T-helper 9 cell (primary cell): ENCODE data around the gene PARD3B.

ENCODE experiments used
- DNase-seq: peaks from one replicate; pipeline ENCODE4 v3.0.0-alpha.2; 2020

Gene PARD3B

DNA sequence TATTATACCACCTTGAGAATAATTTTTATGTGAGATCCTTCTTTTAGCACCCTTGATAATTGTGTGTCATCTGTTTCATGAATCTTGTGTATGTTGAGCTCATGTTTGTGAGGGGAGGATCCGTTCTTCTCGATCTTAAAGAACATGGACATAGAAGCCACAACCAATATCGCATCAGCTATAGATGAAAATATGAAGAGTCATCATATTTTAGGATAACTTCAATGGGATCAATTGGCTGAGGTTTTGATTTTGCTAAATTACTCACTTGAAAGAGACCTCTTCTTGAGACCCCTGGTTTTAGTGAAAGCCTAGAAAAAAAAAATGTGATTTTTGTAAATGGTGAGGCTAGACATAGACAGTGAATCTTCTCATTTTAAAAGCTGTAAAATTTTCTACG is 751.7 kb downstream of the PARD3B start:
- DNase-seq = no peak

DNA sequence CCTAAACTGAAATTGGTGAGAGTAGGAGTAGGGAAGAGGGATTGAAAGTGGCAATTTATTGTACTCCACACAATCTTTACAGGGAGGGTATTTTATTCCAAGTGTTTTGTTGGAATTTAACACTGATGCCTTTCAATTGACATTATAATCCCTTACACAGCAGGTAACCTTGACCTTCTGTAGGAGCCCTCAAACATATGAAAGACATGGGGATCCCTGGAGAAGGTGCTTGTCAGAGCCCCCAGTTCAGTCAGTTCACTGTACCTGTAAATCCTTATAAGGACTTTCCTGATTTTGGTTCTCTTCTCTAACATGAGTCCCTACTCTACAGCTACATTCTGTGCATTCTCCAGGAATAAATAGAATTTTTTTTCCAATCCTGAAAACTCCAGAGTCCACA is 752.1 kb downstream of the PARD3B start:
- no peak for DNase-seq

DNA sequence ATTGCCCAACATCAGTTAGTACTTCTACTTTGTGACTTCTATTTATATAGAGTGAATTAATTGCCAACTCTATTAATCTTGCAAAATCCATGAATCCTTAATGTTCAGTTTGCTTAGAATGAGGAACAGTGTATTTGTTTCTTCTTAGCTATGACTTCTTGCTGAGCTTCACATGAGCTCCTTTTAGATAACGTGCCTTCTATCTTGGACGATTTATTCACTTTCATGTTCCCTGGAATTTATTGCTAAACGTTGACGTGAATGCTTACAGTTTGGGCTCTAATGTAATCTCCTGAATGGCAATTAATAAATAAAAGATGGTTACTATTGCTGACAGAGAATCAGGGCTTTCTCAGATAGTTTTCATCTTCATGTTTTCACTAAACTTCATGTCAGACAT is 752.6 kb downstream of the PARD3B start:
- DNase-seq = no peak

DNA sequence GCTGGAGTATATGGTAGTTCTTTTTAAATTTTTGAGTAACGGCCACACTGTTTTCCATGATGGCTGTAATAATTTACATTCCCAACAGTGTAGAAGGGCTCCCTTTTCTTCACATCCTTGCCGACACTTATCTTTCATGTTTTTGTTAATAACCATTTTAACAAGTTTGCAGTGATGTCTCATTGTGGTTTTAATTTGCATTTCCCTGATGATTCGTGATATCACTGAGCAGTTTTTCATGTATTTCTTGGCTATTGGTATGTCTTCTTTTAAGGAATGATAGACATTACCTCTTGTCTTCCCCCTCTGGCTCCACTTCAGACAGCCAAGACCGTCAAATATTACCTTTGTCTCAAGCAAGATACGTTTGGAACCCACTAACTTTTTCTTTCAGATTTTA is 765.9 kb downstream of the PARD3B start:
- DNase-seq = no peak

DNA sequence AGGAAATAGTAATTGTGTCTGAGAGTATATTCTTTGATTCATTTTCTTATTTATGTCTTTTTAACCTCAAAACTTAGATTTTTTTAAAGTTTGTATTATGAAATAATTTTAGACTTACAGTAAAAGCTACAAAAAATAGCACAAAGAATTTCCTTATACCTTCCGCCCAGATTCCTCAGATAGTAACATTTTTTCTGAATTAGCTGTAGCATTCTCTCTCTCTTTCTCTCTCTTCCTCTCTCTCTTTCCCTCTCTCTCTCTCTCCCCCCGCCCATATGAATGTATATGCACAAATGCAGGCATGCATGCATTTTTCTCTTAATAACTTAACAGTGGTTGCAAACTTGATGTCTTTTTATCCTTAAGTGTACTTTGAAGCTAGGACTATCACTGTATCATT is 776.0 kb downstream of the PARD3B start:
- no peak for DNase-seq

DNA sequence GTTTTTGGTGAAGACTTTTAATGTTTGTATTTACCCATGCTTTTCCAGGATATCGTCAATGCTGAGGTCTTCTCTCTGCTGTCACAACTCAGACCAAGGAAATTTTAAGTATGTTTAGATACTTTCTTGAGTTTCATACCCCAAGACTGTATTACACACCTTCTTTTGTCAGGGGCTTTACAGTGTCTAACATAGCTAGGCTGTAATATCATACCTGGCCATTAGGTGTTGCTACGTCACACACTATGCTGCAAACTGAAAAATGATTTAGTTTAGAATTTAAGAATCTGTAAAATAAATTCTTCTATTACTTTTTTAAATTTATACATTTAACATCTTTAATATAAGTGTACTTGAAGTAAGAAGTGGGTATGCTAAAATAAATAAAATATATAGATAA is 778.7 kb downstream of the PARD3B start:
- DNase-seq = no peak

- DNase-seq = no peak
These were observed 779.1 kb downstream of the PARD3B start for GRCh38 chr2:205324355-205324754.

- no peak for DNase-seq
These were observed 788.1 kb downstream of the PARD3B start for GRCh38 chr2:205333351-205333750.

- DNase-seq = no peak
These were observed 792.0 kb downstream of the PARD3B start for GRCh38 chr2:205337274-205337673.

DNA sequence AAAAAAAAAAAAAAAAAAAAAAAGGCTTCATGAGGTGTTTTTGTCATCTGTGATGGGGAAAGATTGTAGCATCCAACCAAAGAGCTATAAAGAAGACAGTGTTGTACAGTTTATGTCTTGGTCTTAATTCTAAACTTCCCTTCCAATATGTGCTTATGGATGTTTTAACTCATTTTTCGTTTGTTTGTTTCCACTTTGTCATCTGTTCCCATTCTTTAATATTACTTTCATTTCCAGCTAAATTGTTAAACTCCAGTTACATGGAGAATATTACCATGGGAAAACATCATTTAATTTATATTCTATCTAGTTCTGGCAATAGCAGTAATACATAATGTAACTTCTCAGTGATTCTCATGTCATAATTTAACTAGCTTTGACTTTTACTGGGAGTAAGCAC is 792.9 kb downstream of the PARD3B start:
- DNase-seq = no peak

DNA sequence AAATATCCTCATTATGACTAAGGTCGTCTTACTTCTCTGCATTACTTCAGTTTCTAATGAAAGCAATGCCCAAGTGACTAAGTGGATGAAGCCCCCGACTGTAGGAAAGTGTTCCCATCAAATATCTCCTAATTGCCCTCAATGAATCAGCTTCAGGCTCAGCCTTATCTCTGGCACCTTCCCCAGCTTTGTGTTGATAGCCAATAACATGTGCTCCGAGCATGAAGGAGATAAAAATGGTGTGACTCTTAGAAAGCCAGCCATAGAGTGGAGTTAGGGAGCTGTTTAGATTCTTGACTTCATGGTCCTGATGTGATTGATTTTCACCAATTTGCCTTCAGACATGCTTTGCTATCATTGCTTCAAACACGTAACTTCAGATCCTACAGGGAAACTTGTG is 797.8 kb downstream of the PARD3B start:
- DNase-seq = no peak

GRCh38 chr2:205346649-205347048 is 801.4 kb downstream of the PARD3B start:
- no peak for DNase-seq

- DNase-seq = no peak
These were observed 802.6 kb downstream of the PARD3B start for GRCh38 chr2:205347899-205348298.

- DNase-seq = no peak
These were observed 806.8 kb downstream of the PARD3B start for GRCh38 chr2:205352094-205352493.

GRCh38 chr2:205352593-205352992 is 807.3 kb downstream of the PARD3B start:
- no peak for DNase-seq

DNA sequence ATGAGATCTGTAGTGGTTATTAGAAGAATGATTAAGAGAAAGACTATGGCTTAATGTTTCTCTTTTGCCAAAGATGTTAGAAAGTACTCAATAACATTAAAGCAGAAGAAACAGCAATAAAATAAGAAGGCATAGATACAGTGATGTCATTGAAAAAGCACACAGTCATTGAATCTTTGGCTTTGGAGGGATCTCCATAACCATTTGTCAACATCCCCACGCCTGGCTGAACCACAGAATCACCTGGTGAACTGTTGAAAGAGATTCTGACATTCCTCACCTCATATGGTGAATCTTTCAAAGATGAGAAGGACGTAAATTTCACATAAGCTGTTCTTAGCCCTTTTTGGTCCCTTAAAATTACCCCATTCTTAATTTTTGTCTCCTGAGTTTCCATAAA is 812.5 kb downstream of the PARD3B start:
- DNase-seq = no peak

- DNase-seq = no peak
These were observed 813.1 kb downstream of the PARD3B start for GRCh38 chr2:205358351-205358815.

DNA sequence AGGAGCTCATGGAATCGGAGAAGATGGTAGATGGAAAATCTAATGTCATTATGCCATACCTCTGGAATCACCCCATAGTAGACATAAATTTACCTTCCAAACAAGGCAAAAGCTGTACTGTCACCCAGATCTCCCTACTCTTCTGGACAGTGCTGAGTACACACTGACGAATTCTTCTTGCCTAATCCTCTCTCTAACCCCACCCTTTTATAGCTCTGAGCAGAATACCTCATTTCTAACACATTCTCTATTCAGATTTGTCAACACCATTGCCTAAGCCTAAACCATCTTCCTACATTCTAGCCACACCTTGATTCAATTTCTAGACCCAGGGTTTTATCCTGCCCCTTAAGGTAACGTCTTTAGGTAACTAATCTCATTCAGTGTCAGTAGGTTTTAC is 816.0 kb downstream of the PARD3B start:
- DNase-seq = no peak

GRCh38 chr2:205361970-205362369 is 816.7 kb downstream of the PARD3B start:
- no peak for DNase-seq

DNA sequence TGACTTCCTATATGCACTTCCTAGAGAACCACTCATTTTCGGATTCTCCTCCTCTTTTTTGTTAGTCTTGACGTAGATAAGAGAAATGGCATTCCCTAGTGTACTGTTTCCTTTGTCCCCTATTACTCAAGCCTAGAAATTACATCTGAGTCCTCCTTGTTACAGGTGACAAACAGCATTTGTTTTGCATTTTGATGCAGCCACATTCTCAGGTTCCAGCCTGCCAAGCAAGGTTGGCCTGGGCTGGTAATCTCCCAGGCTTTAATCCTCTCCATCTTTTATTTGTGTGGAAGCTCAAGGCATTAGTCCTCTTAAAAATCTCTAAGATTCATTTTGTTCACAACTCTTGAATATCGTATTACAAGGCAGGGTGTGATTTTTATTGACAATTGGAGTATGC is 819.0 kb downstream of the PARD3B start:
- no peak for DNase-seq

DNA sequence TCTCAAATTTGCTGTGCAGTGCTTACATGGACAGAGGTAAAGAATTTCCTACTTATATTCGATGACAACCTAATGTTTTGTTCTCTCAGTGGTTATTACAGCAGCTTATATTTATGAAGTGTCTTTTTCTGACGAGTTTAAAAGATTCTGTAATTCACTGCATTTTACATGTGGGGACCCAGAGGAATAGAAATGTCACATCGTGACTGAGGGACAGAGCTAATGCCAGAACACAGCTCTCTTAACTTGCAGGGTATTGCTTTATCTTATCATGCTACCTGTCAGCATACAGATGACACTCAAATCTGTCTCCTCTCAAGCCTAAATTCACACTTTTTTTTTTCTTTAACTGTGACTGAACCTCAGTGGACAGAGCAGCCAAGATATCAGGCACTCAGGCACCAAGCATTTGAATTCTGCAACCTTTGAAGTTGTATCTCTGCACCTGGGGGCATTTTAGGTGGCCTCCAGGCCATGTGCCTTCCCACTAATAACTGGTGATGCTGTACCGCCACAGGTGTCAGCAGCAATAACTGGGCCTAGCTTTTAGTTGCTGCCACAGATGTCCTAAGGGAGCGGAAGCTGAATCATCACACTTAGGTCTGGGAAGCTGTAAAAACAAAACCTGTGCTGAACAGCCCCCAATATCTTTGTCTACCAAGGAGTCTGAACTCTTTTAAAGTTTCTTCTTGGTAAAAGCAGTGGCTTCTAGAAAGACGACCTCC is 821.2 kb downstream of the PARD3B start:
- no peak for DNase-seq

DNA sequence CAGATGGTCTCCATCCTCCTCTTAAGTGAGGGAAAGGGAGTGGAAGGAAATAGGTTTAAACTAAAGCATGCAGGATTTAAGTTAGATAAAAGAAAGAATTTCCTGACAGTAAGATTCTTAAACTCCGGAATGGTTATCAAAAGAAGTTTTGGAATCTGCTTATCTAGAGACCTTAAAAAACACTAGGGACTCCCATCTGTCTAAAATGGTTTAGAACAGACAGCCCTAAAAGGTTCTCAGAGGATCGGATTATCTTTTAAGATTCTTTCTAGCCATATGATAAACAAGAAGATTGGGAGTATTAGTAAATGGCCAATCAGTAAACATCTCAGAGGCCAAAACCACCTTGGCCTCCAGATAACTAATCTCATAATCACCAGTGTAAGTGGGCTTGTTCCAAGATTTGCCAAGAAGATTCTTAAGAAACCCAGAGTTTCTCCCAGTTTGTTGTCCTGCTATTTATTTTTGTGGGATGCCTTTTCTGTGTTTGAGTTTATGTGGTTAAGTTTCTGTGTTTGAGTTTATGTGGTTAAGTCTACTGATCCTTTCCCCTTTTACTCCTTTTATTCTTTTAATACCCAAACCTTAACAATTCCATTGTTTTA is 822.2 kb downstream of the PARD3B start:
- no peak for DNase-seq

- no peak for DNase-seq
These were observed 824.5 kb downstream of the PARD3B start for GRCh38 chr2:205369813-205370212.

DNA sequence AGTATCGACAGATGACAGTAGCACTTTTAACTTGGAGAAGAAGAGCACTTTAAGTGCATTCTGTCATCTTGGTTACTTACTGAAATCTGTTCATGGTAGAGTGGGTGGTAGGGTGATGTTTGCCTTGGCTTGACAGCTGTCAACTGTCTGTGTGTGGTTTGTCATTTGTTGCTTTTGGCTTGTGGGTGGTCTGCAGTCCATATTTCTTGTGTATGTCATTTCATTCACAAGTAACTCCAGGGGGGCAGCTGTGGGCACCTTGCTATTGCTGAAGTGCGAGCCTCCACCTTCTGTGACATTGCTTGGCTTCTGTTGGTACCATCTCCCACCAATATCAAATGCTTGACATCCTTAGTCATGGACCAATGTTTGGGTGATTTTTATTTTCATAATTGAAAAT is 825.5 kb downstream of the PARD3B start:
- no peak for DNase-seq

DNA sequence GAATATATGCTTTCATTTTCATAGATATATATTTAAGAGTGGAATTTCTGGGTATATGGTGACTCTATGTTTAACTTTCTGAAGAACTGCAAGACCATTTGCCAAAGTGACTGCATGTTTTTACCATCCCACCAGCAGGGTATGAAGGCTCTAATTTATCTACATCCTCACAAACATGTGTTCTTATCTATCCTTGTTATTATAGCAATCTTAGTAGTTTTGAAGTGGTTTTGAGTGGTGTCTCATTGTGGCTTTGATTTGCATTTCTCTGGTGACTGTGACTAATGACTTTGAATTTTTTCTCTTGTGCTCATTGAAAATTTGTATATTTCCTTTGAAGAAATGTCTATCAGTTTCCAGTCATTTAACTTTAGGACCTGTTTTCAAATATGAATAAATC is 826.9 kb downstream of the PARD3B start:
- no peak for DNase-seq
